Common myeloid progenitor, CD34-positive (primary cell): ENCODE data around the gene NDUFS7.

Experiments
- CTCF ChIA-PET: fragments of 350-600 bp; sonication (Branson Sonifier 250); formaldehyde crosslinking; loops from one replicate; lab custom pipeline; 2021; ENCODE audit warnings: antibody characterized with exemption; lab: Charles Lee
- POLR2A ChIA-PET: fragments of 350-600 bp; sonication (Branson Sonifier 250); formaldehyde crosslinking; loops from one replicate; lab custom pipeline; 2021; ENCODE audit warnings: antibody characterized with exemption; lab: Charles Lee
- DNase-seq, 3 donors: peaks; one replicate each; pipeline versions ENCODE4 v3.0.0 to v3.0.0-alpha.2; 2013
- H3K27ac ChIP-seq, 2 experiments: 1 replicate in 1 of 2; 2 replicates in 1 of 2; pipeline ENCODE4 v1.7.0; 2013; ENCODE audit warnings: inconsistent platforms in 2 of 2, low read length in 2 of 2, mild to moderate bottlenecking in 2 of 2, low read depth in 1 of 2, moderate library complexity in 1 of 2; ENCODE audit not compliant: severe bottlenecking in 2 of 2, insufficient read depth in 1 of 2, poor library complexity in 1 of 2
- H3K27me3 ChIP-seq, 5 experiments: replicated peaks in 2 of 5; 1 replicate in 3 of 5; 2 replicates in 2 of 5; pipeline versions ENCODE4 v1.6.1 to v1.7.0; 2013; ENCODE audit warnings: low read length in 4 of 5, mild to moderate bottlenecking in 2 of 5, moderate library complexity in 2 of 5, inconsistent platforms in 1 of 5; ENCODE audit not compliant: insufficient read depth in 5 of 5, control insufficient read depth in 4 of 5
- H3K36me3 ChIP-seq, 4 experiments: 1 replicate in 2 of 4; 2 replicates in 2 of 4; pipeline versions ENCODE4 v1.6.1 to v1.7.0; 2013; ENCODE audit warnings: low read length in 3 of 4, control low read depth in 1 of 4, mild to moderate bottlenecking in 1 of 4; ENCODE audit not compliant: control insufficient read depth in 4 of 4, insufficient read depth in 4 of 4
- H3K4me1 ChIP-seq, 4 experiments: 1 replicate in 3 of 4; 2 replicates in 1 of 4; pipeline versions ENCODE4 v1.6.1 to v1.7.1; 2013; ENCODE audit warnings: low read length in 3 of 4, mild to moderate bottlenecking in 3 of 4, control low read depth in 1 of 4, inconsistent platforms in 1 of 4, moderate library complexity in 1 of 4; ENCODE audit not compliant: control insufficient read depth in 4 of 4, insufficient read depth in 4 of 4; ENCODE audit errors: control extremely low read depth in 1 of 4
- H3K4me3 ChIP-seq, 7 experiments: 1 replicate in 4 of 7; 2 replicates in 3 of 7; pipeline versions ENCODE4 v1.5.1 to v1.7.0; 2013; ENCODE audit warnings: mild to moderate bottlenecking in 7 of 7, low read length in 6 of 7, moderate library complexity in 6 of 7, inconsistent platforms in 2 of 7, low read depth in 2 of 7, control low read depth in 1 of 7; ENCODE audit not compliant: insufficient read depth in 4 of 7, control insufficient read depth in 1 of 7; ENCODE audit errors: extremely low read depth in 1 of 7
- H3K9me3 ChIP-seq, 5 experiments: 1 replicate in 4 of 5; 2 replicates in 1 of 5; pipeline versions ENCODE4 v1.6.1 to v1.7.1; 2013; ENCODE audit warnings: low read length in 4 of 5, mild to moderate bottlenecking in 2 of 5, inconsistent platforms in 1 of 5, low read depth in 1 of 5, moderate library complexity in 1 of 5; ENCODE audit not compliant: control insufficient read depth in 4 of 5, insufficient read depth in 2 of 5; ENCODE audit errors: control extremely low read depth in 1 of 5
- WGBS: methylation state at CpG from one replicate; pipeline ENCODE4 v1.1.5; 2013; ENCODE audit not compliant: insufficient coverage; 5-methylcytosine and 5-hydroxymethylcytosine counted together

Gene NDUFS7

DNA sequence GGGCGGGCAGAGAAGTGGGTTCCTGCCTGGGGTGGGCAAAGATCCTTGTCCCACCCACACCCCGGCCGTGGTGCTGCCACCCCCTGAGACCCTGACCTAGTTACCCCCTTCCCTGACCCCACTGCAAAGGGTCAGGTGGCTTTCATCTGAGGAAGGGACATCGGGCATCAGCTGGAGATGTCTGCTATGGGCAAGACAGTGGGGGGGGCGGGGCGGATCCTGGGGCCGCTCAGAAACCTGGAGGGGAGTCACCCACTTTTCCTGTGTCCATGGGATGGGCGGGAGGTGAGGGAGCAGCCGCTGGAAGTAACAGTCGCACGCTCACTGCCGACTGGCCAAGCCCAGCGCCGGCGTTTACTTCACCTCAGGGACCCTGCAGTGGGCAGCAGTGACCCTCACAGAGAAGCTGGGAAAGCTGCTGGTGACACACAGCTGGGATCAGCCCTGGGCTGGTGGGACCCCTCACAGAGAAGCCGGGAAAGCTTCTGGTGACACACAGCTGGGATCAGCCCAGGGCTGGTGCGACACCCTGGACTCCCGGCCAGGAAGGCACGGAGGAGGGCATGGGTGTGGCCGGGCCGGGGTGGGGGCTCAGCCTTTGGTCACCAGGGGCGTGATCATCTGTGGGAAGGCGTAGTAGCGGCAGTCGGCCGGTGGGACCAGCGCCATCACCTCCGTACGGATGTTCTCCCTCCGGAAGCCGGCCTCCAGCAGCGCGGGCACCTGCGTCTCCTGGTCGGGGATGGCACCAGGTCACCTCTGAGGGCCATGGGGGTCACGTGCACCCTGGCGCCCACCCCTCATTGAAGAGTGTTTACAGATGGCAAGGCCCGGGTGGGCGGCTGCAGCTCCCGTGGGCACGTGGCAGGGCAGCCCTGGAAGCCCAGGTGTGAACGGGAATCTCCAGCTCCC is 13.3 kb downstream of the NDUFS7 start:
- H3K4me3 ChIP-seq, result peak overlapping the region in 2 of 7 experiments; percentile 38 to 52
- peaks cover 2 to 41% (median 18%) of the 10 kb centered on the region in 4 experiments for H3K36me3 ChIP-seq
- 81% methylated on average over 39 of the region's 42 CpGs for WGBS
- H3K27me3 ChIP-seq, result no peaks in the 10 kb centered on the region
- ChIA-PET CTCF (interaction anchor here (1.1 to 1.4 kb wide), 3 partner anchors 9 to 24 kb away, joined by 3 to 4 read pairs (median 4); no protein-coding TSS in a partner anchor), POLR2A (no interaction called here)
- H3K4me1 ChIP-seq, result peaks cover 0 to 35% (median 32%) of the 10 kb centered on the region in 4 experiments
- no peaks in the 10 kb centered on the region for H3K9me3 ChIP-seq
- no peak overlapping the region for H3K27ac ChIP-seq
- no peak for DNase-seq

DNA sequence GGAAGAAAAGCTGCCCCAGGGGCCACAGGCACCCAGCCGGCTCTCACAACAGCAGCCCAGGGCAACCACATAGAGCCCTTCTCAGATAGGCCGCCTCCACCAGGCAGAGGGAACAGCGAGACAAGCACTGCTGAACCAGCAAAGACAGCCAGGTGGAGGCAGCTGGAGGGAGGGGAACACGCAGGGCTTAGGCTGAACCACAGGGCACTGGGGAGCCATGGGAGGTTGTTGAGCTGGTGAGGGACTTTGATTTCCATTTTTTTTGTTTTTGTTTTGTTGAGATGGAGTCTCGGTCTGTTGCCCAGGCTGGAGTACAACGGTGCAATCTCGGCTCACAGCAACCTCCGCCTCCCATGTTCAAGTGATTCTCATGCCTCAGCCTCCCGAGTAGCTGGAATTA is 14.1 kb downstream of the NDUFS7 start:
- 100% methylated on average over 5 of the region's 9 CpGs for WGBS
- ChIA-PET CTCF (interaction anchor here (1.1 to 1.4 kb wide), 2 partner anchors 16 to 25 kb away, joined by 3 to 4 read pairs; no protein-coding TSS in a partner anchor), POLR2A (no interaction called here)
- no peaks in the 10 kb centered on the region for H3K9me3 ChIP-seq
- no peak overlapping the region for H3K27ac ChIP-seq
- peaks cover 2 to 34% (median 10%) of the 10 kb centered on the region in 4 experiments for H3K36me3 ChIP-seq
- no peak for DNase-seq
- no peaks in the 10 kb centered on the region for H3K27me3 ChIP-seq
- peaks cover 0 to 43% (median 40%) of the 10 kb centered on the region in 4 experiments for H3K4me1 ChIP-seq
- no peak overlapping the region for H3K4me3 ChIP-seq

GRCh38 chr19:1399079-1399478 is 15.4 kb downstream of the NDUFS7 start:
- no peaks in the 10 kb centered on the region for H3K27me3 ChIP-seq
- DNase-seq, result no peak
- peaks cover 0 to 21% (median 2%) of the 10 kb centered on the region in 4 experiments for H3K36me3 ChIP-seq
- WGBS, result 94% methylated on average over 19 of the region's 19 CpGs
- no peak overlapping the region for H3K27ac ChIP-seq
- ChIA-PET POLR2A (no interaction called here), CTCF (interaction anchor here (1.1 kb wide), 1 partner anchor 11 kb away, joined by 3 read pairs; no protein-coding TSS in a partner anchor)
- H3K9me3 ChIP-seq, result no peaks in the 10 kb centered on the region
- H3K4me3 ChIP-seq, result no peak overlapping the region
- peaks cover 0 to 50% (median 46%) of the 10 kb centered on the region in 4 experiments for H3K4me1 ChIP-seq

GRCh38 chr19:1399745-1400144 is 16.0 kb downstream of the NDUFS7 start:
- Histone ChIP-seq H3K27ac (no peak overlapping the region), H3K4me3 (no peak overlapping the region), H3K9me3 (no peaks in the 10 kb centered on the region), H3K27me3 (no peaks in the 10 kb centered on the region), H3K4me1 (peaks cover 0 to 54% (median 46%) of the 10 kb centered on the region in 4 experiments), H3K36me3 (peaks cover 0 to 19% (median 2%) of the 10 kb centered on the region in 4 experiments)
- WGBS, result 98% methylated on average over 12 of the region's 15 CpGs
- POLR2A ChIA-PET, result no interaction called here
- CTCF ChIA-PET, result interaction anchor here (1.1 kb wide), 1 partner anchor 11 kb away, joined by 3 read pairs; no protein-coding TSS in a partner anchor
- no peak for DNase-seq

GRCh38 chr19:1400281-1401137 is 16.8 kb downstream of the NDUFS7 start:
- Histone ChIP-seq H3K36me3 (peaks cover 0 to 16% (median 1%) of the 10 kb centered on the region in 4 experiments), H3K27me3 (no peaks in the 10 kb centered on the region), H3K4me1 (peaks cover 0 to 54% (median 46%) of the 10 kb centered on the region in 4 experiments), H3K9me3 (no peaks in the 10 kb centered on the region), H3K4me3 (peak overlapping the region; percentile 30 to 77 (median 69)), H3K27ac (peak overlapping the region in 1 of 2 experiments; percentile 25)
- CTCF ChIA-PET, result no interaction called here
- DNase-seq, result peak in 2 of 3 donors; percentile 42 to 57
- POLR2A ChIA-PET, result no interaction called here
- WGBS, result 45% methylated on average over 30 of the region's 36 CpGs

DNA sequence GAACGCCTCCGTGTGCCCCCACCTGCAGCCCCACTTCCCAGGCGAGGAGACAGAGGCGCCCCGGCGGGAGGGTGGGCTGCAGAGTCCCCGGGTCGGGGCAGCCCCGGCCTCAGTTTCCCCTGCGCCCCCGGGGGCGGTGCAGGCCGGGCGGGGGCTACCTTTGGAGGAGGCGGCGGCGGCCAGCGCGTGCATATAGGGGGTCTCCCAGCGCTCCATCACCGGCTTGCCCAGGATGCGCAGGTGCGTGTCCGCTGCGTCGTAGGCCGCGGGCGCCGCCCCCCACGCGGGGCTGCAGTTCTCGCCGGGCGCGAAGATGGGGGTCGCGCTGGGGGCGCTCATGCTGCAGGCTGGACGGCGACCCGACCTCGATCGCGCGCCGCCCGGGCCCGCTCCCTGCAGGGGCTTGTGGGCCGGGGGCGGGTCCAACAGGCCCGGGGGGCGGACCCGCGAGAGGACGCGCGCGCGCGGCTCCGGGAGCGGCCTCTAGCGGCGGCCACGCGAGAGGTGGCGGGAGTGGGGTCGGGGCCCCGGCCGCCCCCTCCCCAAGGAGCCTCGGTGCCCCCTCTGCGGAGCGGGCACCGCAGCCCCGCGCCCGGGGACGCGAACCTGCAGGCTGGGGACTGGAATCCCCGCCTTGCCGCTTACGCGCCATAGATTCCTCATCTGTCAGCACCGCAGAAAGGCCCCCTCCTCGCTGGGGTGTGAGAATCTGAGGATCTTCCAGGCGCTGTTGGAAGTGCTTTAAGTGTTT is 17.6 kb downstream of the NDUFS7 start, which contains the start of gene GAMT:
GAMT (minus strand) TSS at position 405 of the 751 bp plus-strand sequence; CDS start at position 339, 66 bp downstream.
- POLR2A ChIA-PET, result no interaction called here
- Histone ChIP-seq H3K4me1 (peaks cover 0 to 57% (median 40%) of the 10 kb centered on the region in 4 experiments), H3K27ac (peak within 1 kb of the TSS in 1 of 2 experiments; percentile 25), H3K9me3 (no peaks in the 10 kb centered on the region), H3K4me3 (peak within 1 kb of the TSS; percentile 30 to 77 (median 69)), H3K27me3 (no peaks in the 10 kb centered on the region), H3K36me3 (peaks cover 0 to 12% (median 1%) of the 10 kb centered on the region in 4 experiments)
- CTCF ChIA-PET, result interaction anchor here (1.5 kb wide), 1 partner anchor 15 kb away, joined by 3 read pairs; no protein-coding TSS in a partner anchor
- DNase-seq, result peak in 2 of 3 donors; percentile 50 to 61
- WGBS, result under 1% methylated on average over 78 of the region's 87 CpGs
